ENCODE measurements around the gene STAM2. TPM values are rescaled to one million over a fixed set of nuclear protein-coding genes. Genes with fewer than 3 reads are reported as not detected.
"Not testable (repeated sequence)": the region's sequence is repeated elsewhere in the genome, so short reads cannot be mapped to it uniquely, and the experiment has no call there.

Gene STAM2
- total RNA-seq, 1 donor from 2014 or later, result 25.7 TPM

- TF ChIP-seq CTCF (IDR thresholded peaks at IDR 0.05; ENCODE audit: insufficient read depth, low read length, poor library complexity, severe bottlenecking), result no peak
- Histone ChIP-seq H3K27me3 (ENCODE audit: control insufficient read depth, insufficient read depth, low read length) (no peaks in the 10 kb centered on the region), H3K36me3 (ENCODE audit: control insufficient read depth, insufficient read depth, low read length) (no peaks in the 10 kb centered on the region), H3K4me3 (ENCODE audit: low read depth, low read length) (no peak overlapping the region)
- no peak for DNase-seq (ENCODE audit: low read depth)
These were observed 61.2 kb downstream of the STAM2 start for GRCh38 chr2:152114366-152114765.

DNA sequence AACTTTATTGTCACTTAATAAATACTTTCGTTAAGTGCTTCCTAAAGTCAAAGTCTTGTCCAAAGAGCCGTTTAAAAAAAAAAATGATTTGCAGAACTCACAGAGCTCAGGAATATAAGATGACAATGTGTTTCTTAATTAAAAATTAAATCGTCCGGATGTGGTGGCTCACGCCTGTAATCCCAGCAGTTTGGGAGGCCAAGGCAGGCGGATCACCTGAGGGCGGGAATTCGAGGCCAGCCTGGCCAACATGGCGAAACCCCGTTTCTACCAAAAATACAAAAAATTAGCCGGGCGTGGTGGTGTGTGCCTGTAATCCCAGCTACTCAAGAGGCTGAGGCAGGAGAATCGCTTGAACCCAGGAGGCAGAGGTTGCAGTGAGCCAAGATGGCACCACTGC, 68.4 kb downstream of the STAM2 start:
- not testable (repeated sequence) for H3K36me3 ChIP-seq (ENCODE audit: control insufficient read depth, insufficient read depth, low read length); H3K4me3 ChIP-seq (ENCODE audit: low read depth, low read length); DNase-seq (ENCODE audit: low read depth); H3K27me3 ChIP-seq (ENCODE audit: control insufficient read depth, insufficient read depth, low read length)

GRCh38 chr2:152106464-152106863, 69.1 kb downstream of the STAM2 start:
- TF ChIP-seq CTCF (IDR thresholded peaks at IDR 0.05; ENCODE audit: insufficient read depth, low read length, poor library complexity, severe bottlenecking), result no peak
- no peaks in the 10 kb centered on the region for H3K27me3 ChIP-seq (ENCODE audit: control insufficient read depth, insufficient read depth, low read length)
- no peak for DNase-seq (ENCODE audit: low read depth)
- H3K36me3 ChIP-seq (ENCODE audit: control insufficient read depth, insufficient read depth, low read length), result no peaks in the 10 kb centered on the region
- no peak overlapping the region for H3K4me3 ChIP-seq (ENCODE audit: low read depth, low read length)

DNA sequence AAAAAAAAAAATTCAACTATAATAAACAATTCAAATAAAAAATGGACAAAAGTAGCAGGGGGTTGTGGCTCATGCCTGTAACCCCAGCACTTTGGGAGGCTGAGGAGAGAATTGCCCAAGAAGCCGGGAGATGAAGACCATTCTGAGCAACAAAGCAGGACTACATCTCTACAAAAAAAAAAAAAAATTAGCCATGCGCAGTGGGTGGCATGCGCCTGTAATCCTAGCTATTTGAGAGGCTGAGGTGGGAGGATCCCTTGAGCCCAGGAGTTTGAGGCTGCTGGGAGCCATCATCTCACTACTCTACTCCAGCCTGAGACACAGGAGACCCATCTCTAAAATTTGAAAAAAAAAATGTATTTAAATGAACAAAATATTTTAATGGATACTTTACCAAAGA, 72.3 kb downstream of the STAM2 start:
- peaks cover 18% of the 10 kb centered on the region for H3K27me3 ChIP-seq (ENCODE audit: control insufficient read depth, insufficient read depth, low read length)
- TF ChIP-seq CTCF (IDR thresholded peaks at IDR 0.05; ENCODE audit: insufficient read depth, low read length, poor library complexity, severe bottlenecking), result no peak
- no peaks in the 10 kb centered on the region for H3K36me3 ChIP-seq (ENCODE audit: control insufficient read depth, insufficient read depth, low read length)
- no peak for DNase-seq (ENCODE audit: low read depth)
- no peak overlapping the region for H3K4me3 ChIP-seq (ENCODE audit: low read depth, low read length)

DNA sequence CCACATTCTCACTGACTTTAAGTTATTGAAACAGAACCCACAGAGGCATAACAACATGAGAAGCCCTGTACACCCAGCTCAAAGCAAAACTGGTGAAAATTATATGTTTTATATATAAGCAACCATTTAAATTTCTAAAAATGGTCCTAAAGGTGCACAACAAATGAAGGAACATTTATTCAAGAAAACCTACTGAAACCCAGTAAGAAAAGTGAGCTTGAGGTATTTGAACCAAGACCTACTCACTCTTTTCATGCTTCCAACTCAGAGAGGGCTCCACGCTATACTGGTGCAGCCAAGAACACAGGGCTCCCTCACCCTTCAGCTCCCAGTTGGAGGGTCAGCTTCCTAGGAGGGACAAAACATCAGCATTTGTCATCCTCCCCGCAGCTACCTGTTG, 74.6 kb downstream of the STAM2 start:
- DNase-seq (ENCODE audit: low read depth), result no peak
- Histone ChIP-seq H3K27me3 (ENCODE audit: control insufficient read depth, insufficient read depth, low read length) (peaks cover 20% of the 10 kb centered on the region), H3K4me3 (ENCODE audit: low read depth, low read length) (no peak overlapping the region), H3K36me3 (ENCODE audit: control insufficient read depth, insufficient read depth, low read length) (no peaks in the 10 kb centered on the region)
- TF ChIP-seq CTCF (IDR thresholded peaks at IDR 0.05; ENCODE audit: insufficient read depth, low read length, poor library complexity, severe bottlenecking), result no peak

GRCh38 chr2:152099367-152100050, 76.1 kb downstream of the STAM2 start:
- peak overlapping the region; percentile 53 for H3K4me3 ChIP-seq (ENCODE audit: low read depth, low read length)
- DNase-seq (ENCODE audit: low read depth), result no peak
- no peak for TF ChIP-seq CTCF (IDR thresholded peaks at IDR 0.05; ENCODE audit: insufficient read depth, low read length, poor library complexity, severe bottlenecking)
- peaks cover 20% of the 10 kb centered on the region for H3K27me3 ChIP-seq (ENCODE audit: control insufficient read depth, insufficient read depth, low read length)
- no peaks in the 10 kb centered on the region for H3K36me3 ChIP-seq (ENCODE audit: control insufficient read depth, insufficient read depth, low read length)

All from kidney epithelial cell (primary cell).